ENCODE data around the gene PTP4A2.

PTP4A2 gene

GRCh38 chr1:31938184-31938975 is at the start of gene PTP4A2:
TSS of gene PTP4A2 (minus strand) at chr1:31938368. CDS start at chr1:31919065, 19,303 bp downstream.
- peak; percentile 93 for DNase-seq (ENCODE audit: low spot score)
- no peak for FAIRE-seq

DNA sequence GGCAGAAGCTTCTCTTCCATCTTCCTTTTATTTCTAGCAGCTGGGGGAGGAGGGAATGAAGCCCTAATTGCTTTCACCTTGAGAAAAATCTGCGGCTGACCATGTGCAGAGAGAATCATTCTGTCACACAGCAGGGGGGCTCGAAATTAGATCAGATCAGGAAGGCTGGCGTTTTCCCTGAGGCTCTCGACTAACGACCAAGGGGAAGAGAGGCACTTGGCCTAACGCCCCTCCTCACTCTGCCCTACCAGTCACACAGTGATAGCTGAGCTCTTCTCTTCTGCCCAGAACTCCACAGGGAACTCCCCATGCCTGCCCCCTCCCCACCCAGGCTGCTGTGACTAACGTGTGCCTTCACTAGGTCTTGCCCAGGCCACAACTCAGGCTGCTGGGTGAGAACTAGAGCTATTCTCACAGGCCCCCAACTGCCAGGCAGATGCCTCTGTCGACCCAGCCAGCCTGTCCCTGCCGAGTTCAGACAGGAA is 49.0 kb upstream of the PTP4A2 start:
- DNase-seq (ENCODE audit: low spot score) (no peak), FAIRE-seq (no peak)

GRCh38 chr1:31985430-31985829 is 47.3 kb upstream of the PTP4A2 start:
- DNase-seq (ENCODE audit: low spot score), result no peak
- FAIRE-seq, result no peak

GRCh38 chr1:31984419-31985347 is 46.5 kb upstream of the PTP4A2 start:
- no peak for FAIRE-seq
- no peak for DNase-seq (ENCODE audit: low spot score)

GRCh38 chr1:31981972-31982371 is 43.8 kb upstream of the PTP4A2 start:
- DNase-seq (ENCODE audit: low spot score) (no peak), FAIRE-seq (no peak)

GRCh38 chr1:31981456-31981839 is 43.3 kb upstream of the PTP4A2 start:
- DNase-seq (ENCODE audit: low spot score), result no peak
- no peak for FAIRE-seq

DNA sequence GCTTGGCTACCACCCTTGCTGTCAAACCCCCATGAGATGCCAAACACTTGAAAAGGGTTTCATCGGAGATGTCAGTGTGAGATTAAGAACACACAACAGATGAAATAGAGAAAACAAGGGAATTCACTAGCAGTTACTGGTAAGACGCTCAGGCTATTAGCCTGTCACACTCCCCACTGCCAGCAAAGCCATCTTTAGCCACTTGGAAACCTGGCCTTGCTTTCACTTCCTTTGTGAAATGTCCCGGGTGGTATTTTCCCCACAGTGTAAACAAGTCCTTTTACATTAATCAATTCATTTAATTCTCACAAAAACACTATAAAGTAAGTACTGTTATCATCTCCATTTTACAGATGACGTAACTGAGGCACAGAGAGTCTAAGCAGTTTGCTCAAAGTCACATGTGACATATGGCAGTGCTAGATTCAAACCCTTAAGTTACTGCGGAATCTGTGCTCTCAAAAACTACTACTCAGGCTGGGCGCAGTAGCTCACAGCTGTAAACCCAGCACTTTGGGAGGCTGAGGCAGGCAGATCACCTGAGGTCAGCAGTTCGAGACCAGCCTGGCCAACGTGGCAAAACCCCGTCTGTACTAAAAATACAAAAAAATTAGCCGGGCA is 42.8 kb upstream of the PTP4A2 start:
- FAIRE-seq (no peak), DNase-seq (ENCODE audit: low spot score) (no peak)

GRCh38 chr1:31978843-31979400 is 40.8 kb upstream of the PTP4A2 start:
- FAIRE-seq, result no peak

GRCh38 chr1:31977385-31978131 is 39.4 kb upstream of the PTP4A2 start:
- no peak for FAIRE-seq
- DNase-seq (ENCODE audit: low spot score), result peak; percentile 17

More at GRCh38 chr1:31978843-31979400, 40.8 kb upstream of the PTP4A2 start:
- DNase-seq (ENCODE audit: low spot score), result no peak

- peak; percentile 36 for DNase-seq (ENCODE audit: low spot score)
- no peak for FAIRE-seq
Measured at GRCh38 chr1:31976401-31976800, 38.2 kb upstream of the PTP4A2 start.

DNA sequence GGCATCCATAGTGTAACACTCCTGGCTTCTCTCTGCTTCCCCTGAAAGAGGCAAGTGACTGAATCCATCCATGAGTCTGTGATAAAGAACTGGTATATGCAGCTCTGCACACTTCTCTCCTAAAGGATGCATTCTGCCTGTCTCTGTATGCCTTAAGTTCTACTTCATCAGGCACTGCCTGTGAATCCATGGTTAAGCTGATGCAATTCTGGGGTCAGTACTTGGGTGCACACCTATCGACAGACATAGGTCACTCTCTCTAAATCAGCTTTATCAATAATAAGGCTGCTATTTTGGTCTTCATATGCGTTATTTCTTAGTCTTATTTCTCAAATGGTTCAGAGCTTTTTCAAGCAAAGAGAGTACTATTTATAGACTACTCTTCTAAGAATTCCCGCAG is 32.7 kb upstream of the PTP4A2 start:
- no peak for DNase-seq (ENCODE audit: low spot score)

DNA sequence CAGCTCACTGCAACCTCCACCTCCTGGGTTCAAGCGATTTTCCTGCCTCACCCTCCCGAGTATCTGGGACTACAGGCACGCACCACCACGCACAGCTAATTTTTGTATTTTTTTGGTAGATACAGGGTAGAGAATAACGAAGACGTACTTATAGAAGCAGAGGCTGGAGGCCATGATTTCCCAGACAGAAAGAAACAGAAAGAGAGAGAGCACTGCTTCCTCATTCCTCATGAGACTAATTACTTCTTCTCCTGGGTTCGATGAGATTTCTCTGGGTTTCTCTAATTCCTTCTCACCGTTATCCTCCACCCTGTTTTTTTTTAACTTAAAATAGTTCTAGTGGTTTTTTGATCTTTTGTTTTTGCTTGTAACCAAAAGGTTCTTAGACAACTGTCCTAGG is 23.4 kb upstream of the PTP4A2 start:
- DNase-seq (ENCODE audit: low spot score) (no peak), FAIRE-seq (no peak)

More for the DNA sequence above, 32.7 kb upstream of the PTP4A2 start:
- no peak for FAIRE-seq

DNA sequence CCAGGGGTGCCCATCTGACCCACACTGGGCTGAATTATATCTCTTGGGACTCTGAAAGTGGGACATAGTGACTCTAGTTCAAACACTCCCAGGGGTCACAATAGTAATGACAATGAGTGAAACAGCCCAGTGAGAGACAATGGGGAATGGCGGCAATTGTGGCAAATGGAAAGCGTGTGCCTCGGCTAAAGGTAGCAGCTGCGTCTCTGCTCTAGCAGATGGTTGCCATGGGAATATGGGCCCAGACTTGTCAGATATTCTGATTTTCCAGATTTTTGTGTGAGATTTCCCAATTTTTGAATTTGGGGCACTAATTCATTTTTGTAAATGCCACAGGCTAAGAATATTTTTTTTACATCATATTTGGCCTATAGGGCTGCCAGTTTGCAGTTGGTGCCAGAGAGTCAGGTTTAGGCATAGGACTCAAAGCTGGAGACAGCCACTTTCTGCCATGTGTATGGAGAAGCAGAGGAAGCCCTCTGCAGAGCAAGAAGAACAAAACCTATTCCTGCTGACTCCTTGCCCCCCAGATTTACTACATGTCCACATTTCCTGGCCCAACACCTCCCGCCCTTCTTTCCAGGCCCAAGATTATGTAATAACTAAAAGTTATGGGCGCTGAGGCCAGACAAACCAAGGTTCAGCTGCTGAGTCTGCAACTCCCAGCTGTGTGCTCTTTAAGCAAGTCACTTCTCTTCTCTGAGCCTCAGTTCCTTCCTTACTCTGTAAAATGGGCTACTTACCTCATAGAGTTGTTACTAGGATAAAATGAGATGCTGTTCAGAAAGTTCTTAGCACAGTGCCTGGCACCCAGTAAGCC is 21.6 kb upstream of the PTP4A2 start:
- FAIRE-seq, result no peak

GRCh38 chr1:31957701-31958674 is 19.8 kb upstream of the PTP4A2 start:
- no peak for FAIRE-seq
- DNase-seq (ENCODE audit: low spot score), result no peak

More for the DNA sequence above, 21.6 kb upstream of the PTP4A2 start:
- no peak for DNase-seq (ENCODE audit: low spot score)

DNA sequence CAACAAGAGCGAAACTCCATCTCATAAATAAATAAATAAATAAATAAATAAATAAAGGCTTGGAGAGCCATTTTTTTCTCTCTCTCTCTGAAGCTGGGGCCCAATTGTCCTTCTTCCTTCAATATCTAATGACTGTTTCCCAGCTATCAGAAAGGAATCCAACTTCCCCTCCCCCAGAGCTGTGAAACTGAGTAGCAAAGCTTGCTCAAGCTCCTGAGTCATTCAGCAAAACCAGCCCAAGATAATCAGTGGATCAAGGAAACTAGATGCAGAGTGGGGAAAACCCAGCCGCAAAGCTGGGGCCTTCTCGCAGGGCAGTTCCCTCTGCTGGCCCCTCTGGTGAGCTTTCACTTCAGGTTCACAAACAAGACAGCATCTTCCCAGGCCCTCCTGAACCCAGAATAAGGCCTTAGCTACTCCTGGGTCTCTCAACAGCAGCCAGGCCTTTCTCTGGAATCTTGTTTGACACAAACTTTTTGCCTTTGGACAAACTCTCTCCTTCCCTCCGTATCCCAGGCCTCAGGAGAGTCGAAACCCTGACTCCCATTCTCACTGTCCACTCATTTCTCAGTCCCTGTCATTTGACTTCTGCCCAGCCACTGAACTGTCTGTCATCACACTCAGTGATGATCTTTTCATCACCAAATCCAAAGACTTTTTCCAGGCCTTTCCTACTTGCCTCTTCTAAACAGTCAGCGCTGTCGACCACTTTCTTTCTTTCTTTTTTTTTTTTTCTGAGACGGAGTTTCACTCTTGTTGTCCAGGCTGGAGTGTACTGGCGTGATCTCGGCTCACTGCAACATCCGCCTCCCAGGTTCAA is 18.0 kb upstream of the PTP4A2 start:
- peak; percentile 96 for FAIRE-seq

DNA sequence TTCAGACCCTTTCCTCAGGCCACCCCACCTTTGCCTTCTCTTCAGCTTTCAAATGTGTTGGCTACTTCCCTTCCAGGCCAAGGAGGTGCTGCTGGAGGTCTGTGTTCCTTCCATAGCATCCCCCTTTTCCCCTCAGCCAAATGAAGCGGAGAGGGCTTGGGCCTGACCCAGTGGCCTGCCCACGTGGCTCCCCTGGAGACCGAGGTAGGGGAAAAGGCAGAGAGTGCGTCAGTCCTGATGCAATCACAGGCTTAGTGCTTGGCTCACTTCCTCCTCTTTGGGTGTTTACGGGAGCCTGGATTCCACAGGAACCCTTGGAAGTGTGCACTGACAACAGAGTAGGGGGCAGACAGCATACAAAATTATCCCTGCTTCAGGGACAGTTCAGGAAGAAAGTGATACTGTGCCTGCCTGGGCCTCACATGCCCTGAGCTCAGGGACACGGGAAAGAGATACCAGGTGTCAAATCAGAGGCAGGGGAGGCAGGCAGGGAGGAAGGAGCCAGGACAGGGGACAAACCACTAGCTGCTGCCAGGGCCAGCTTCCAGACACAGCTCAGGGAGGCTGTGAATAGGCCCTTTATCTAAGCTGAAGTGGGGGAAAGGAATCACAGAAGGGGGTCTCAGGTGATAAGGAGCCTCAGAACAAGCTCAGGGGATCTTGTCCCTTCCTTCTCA is 16.6 kb upstream of the PTP4A2 start:
- FAIRE-seq (peak; percentile 62), DNase-seq (ENCODE audit: low spot score) (peak; percentile 82)

More for the DNA sequence above, 18.0 kb upstream of the PTP4A2 start:
- peak; percentile 97 for DNase-seq (ENCODE audit: low spot score)

- DNase-seq (ENCODE audit: low spot score) (no peak), FAIRE-seq (no peak)
Measured at GRCh38 chr1:31952825-31953220, 14.7 kb upstream of the PTP4A2 start.

Data from RCC 7860 (cell line).